ENCODE data around the gene BICD2. TPM values are rescaled to one million over a fixed set of nuclear protein-coding genes. Genes with fewer than 3 reads are reported as not detected.

The BICD2 gene
- total RNA-seq, 6 donors from 2014 or later, result 33.8 to 50.1 (median 45.1) TPM

GRCh38 chr9:92746567-92747458, 17.8 kb downstream of the BICD2 start:
- ATAC-seq (ENCODE audit: low FRiP score in 2 of 2) (no peak), DNase-seq (no peak)
- TF ChIP-seq EP300 (IDR thresholded peaks at IDR 0.05) (no peak), POLR2A (IDR thresholded peaks at IDR 0.05) (no peak), POLR2AphosphoS5 (IDR thresholded peaks at IDR 0.05) (no peak)
- TF ChIP-seq, protein P1, sequence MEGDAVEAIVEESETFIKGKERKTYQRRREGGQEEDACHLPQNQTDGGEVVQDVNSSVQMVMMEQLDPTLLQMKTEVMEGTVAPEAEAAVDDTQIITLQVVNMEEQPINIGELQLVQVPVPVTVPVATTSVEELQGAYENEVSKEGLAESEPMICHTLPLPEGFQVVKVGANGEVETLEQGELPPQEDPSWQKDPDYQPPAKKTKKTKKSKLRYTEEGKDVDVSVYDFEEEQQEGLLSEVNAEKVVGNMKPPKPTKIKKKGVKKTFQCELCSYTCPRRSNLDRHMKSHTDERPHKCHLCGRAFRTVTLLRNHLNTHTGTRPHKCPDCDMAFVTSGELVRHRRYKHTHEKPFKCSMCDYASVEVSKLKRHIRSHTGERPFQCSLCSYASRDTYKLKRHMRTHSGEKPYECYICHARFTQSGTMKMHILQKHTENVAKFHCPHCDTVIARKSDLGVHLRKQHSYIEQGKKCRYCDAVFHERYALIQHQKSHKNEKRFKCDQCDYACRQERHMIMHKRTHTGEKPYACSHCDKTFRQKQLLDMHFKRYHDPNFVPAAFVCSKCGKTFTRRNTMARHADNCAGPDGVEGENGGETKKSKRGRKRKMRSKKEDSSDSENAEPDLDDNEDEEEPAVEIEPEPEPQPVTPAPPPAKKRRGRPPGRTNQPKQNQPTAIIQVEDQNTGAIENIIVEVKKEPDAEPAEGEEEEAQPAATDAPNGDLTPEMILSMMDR (IDR thresholded peaks at IDR 0.05), result no peak
- WGBS, 2 donors, result 86 to 88% methylated on average over 8 to 13 of the region's 14 CpGs
- Histone ChIP-seq H3K36me3 (no peaks in the 10 kb centered on the region), H3K27me3 (no peaks in the 10 kb centered on the region), H3K4me3 (no peak overlapping the region), H3K4me1 (peaks cover 40 to 88% (median 49%) of the 10 kb centered on the region in 4 donors), H3K27ac (peak overlapping the region in 3 of 4 donors; percentile 20 to 60 (median 52)), H3K9me3 (no peaks in the 10 kb centered on the region)

- TF ChIP-seq POLR2A (IDR thresholded peaks at IDR 0.05), result no peak
- Histone ChIP-seq H3K9me3 (no peaks in the 10 kb centered on the region), H3K4me3 (no peak overlapping the region), H3K27ac (no peak overlapping the region), H3K36me3 (no peaks in the 10 kb centered on the region), H3K4me1 (peaks cover 39 to 89% (median 56%) of the 10 kb centered on the region in 4 donors), H3K27me3 (no peaks in the 10 kb centered on the region)
- ATAC-seq (ENCODE audit: low FRiP score in 2 of 2) (no peak), DNase-seq (no peak)
- WGBS, 2 donors, result 88 to 99% methylated on average over 6 of the region's 6 CpGs
These were observed 18.8 kb downstream of the BICD2 start for GRCh38 chr9:92745881-92746280.

DNA sequence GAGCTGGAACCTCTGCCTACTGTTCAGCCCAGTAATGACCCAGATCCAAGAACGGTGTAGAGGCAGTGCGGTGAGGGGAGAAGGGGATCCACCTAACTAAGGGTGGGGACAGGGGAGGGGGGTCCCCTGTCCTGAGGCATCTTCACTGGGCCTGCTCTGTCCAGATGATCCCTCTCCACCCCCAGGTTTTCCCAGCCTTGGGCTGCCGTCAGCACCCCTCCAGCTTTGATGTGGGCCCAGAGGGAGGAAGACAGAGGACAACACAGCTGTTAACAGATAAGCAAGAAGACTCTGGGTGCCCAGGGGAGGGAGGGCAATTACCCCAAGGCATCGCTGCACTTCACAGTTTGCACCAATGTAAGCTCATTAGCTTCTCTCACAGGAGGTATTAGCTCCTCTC, 19.3 kb downstream of the BICD2 start:
- WGBS, 2 donors, result 74 to 89% methylated on average over 3 to 4 of the region's 4 CpGs
- H3K27ac ChIP-seq, result no peak overlapping the region
- H3K9me3 ChIP-seq, result no peaks in the 10 kb centered on the region
- H3K4me1 ChIP-seq, result peaks cover 43 to 90% (median 60%) of the 10 kb centered on the region in 4 donors
- no peaks in the 10 kb centered on the region for H3K27me3 ChIP-seq
- H3K36me3 ChIP-seq, result no peaks in the 10 kb centered on the region
- no peak overlapping the region for H3K4me3 ChIP-seq
- TF ChIP-seq, protein P1 (IDR thresholded peaks at IDR 0.05), result no peak
- no peak for TF ChIP-seq EP300 (IDR thresholded peaks at IDR 0.05)
- DNase-seq, result no peak
- ATAC-seq (ENCODE audit: low FRiP score in 2 of 2), result no peak

- no peak for DNase-seq
- Histone ChIP-seq H3K27me3 (no peaks in the 10 kb centered on the region), H3K9me3 (no peaks in the 10 kb centered on the region), H3K36me3 (no peaks in the 10 kb centered on the region), H3K27ac (peak overlapping the region; percentile 65 to 76 (median 72)), H3K4me3 (no peak overlapping the region), H3K4me1 (peaks cover 38 to 89% (median 61%) of the 10 kb centered on the region in 4 donors)
- TF ChIP-seq, protein P1 (IDR thresholded peaks at IDR 0.05), result no peak
- TF ChIP-seq POLR2AphosphoS5 (IDR thresholded peaks at IDR 0.05), result no peak
- no peak for TF ChIP-seq POLR2A (IDR thresholded peaks at IDR 0.05)
- no peak for TF ChIP-seq EP300 (IDR thresholded peaks at IDR 0.05)
- no peak for ATAC-seq (ENCODE audit: low FRiP score in 2 of 2)
- 73 to 86% methylated on average over 3 of the region's 3 CpGs for WGBS, 2 donors
These were observed 23.7 kb downstream of the BICD2 start for GRCh38 chr9:92740969-92741368.

DNA sequence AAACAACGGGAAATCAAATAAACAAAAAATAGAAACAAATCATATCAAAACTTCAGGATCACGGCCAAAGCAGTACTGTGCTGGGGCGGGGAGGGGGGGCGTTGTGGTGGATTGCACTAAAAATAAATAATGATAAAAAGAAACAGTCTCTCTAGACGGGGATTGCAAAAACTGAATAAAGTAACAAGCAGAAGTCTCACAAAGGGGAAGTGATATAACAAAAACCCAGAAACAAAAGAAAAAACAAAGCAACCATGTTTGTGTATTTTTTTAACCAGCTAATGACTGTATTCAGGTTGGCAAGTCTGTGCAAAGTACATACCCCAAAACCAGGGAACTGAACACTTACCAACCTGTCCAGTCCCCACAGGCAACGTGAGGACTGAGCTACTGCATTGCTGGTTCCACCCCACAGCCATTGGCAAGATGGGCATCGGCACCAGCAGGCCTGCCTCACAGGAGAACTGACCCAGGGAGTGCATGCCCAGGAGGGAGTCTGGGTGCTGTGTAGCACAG, 24.1 kb downstream of the BICD2 start:
- WGBS, 2 donors, result 16 to 21% methylated on average over 7 of the region's 7 CpGs
- Histone ChIP-seq H3K27me3 (no peaks in the 10 kb centered on the region), H3K9me3 (no peaks in the 10 kb centered on the region), H3K4me1 (peaks cover 38 to 89% (median 66%) of the 10 kb centered on the region in 4 donors), H3K27ac (peak overlapping the region; percentile 65 to 76 (median 72)), H3K36me3 (no peaks in the 10 kb centered on the region), H3K4me3 (peak overlapping the region in 3 of 4 donors; percentile 5 to 15 (median 5))
- DNase-seq, result no peak
- peak in 1 of 2 donors; percentile 37 for ATAC-seq (ENCODE audit: low FRiP score in 2 of 2)
- TF ChIP-seq POLR2AphosphoS5 (IDR thresholded peaks at IDR 0.05), result no peak
- no peak for TF ChIP-seq EP300 (IDR thresholded peaks at IDR 0.05)
- TF ChIP-seq, protein P1 (IDR thresholded peaks at IDR 0.05), result no peak

All from upper lobe of left lung (tissue), 6 donors.